NCI-H510A (cell line): ENCODE data around the gene KRTAP13-2.

ENCODE experiments used
- DNase-seq: peaks from one replicate; lab custom pipeline; 2025; lab: John Stamatoyannopoulos, UW

The KRTAP13-2 gene

DNA sequence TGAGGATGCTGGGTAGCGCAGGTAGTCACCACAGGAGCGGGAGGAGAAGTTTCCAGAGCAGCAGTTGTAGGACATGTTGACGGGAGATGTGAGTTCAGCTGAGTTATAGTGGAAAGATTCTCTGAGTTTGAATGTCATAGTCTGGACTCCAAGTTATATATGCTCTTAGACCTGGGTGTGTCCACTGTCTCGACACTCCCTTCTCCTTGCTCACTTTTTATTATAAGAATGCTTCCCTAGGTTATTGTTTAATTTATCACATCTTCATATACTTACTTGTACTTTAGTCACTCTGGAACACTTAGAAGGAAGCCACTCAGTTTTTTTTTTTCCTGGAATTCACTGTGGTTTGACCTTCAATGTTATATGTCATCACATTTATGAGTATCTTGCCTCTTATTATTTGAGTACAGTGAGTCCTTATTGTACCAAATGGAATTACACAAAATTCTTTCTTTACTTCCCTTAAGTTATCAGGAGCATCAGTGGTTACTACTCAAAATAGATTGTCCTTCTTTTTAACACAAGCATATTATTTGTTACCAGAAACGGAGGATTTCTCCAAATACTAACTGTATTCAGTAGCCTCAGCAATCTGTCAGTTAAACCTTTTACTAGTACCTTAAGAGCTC is at the start of gene KRTAP13-2:
TSS of gene KRTAP13-2 (minus strand) at position 133 of the 632 bp plus-strand sequence. CDS start at position 75, 58 bp downstream.
- DNase-seq: no peak

DNA sequence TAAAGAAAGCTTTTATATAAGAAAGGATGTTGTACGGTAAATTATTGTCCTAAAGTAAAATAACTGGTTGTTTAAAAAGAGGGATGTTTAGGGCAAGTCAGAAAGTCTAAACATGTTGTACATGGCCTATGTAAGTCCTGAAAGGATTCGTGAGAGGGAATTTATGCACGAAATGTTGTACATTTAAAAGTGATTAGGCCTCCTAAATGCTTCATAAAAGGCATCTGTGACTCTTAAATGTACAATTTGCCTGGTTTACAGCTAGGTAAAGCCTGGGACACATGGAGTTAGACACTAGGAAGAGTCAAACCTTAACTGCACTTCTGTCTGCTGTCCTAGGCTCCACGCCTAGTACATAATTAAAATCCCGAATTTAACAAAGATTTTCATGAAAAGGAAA is 43.9 kb upstream of the KRTAP13-2 start:
- DNase-seq: no peak

GRCh38 chr21:30408782-30409494 is 36.9 kb upstream of the KRTAP13-2 start:
- DNase-seq: peak; percentile 9

DNA sequence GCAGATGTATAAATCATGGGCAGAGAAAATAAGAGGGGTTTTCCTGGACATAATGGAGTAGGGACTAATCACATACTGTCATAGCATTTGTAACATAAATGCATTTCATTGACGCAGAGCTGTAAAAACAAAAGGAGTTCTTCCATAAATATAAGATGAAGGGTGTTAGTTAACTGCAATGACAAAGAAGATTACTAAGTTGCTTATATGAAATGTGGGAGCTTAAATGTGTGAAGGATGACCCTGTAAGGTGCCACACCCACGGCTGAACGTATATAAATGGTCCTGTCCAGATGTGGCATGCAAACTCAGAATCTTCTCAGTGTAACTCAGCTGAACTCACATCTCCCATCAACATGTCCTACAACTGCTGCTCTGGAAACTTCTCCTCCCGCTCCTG is 23.7 kb upstream of the KRTAP13-2 start, which contains the start of gene KRTAP13-1:
TSS of gene KRTAP13-1 (plus strand) at position 301 of the 400 bp plus-strand sequence. CDS start at position 357, 56 bp downstream.
- DNase-seq: no peak

DNA sequence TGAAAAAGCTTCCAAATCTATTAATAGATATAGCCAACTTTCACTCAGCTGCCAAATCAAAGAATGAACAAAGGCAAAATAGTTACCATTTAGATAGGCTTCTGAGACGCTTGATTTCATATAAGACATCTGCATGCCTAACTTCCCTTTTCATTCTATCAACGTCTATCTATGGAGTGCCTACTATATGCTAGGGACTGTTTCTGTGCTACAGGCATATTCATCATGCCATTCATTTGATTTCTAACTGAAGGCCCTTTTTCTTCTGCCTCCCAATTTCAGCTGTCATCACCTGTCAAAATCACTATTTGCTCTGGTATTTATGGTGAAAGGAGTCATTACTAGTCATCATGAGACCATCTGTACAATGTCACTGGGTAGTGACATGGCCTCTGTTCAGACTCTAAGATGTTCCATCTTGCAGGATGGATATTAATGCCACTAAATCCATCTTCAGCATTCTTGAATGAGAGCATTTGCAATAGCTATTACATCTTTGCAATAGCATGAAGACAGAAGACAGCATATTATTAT is 19.5 kb upstream of the KRTAP13-2 start:
- no peak for DNase-seq

DNA sequence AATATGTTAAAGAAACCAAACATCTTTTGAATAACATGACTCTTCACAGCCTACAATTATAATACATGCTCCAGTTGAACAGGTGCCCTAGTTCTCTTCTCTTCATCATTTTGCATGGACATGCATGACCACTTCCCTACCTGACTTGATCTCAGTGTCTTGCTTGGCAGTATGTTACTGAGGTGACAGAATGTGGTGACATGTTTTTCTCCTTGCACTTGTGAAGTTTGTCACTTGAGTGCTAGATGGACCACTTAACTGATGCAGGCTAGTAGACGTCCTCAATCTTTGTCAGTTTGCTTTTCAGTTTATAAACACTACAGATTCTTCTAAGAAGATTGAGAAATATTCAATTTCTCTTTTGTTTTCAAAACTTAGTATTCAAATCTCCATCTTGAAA is 10.1 kb upstream of the KRTAP13-2 start:
- no peak for DNase-seq

DNA sequence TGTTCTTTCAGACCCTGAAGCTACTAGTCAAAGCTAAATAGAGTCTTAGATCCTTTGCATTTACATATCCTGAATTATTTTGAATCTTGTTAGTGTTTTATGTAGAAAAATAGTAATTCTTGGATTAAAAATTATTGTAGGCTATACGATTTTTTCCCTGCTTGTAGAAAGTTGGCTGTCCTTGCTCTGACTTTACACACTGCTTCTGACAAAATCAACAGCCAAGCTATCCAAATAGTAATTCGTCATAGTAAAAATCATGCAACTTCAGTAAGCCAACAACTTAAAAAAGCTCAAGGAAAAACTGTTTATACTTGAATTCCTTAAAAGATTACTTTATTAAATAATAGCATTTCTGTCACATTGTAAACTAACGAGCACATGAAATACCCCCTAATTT is 16.2 kb downstream of the KRTAP13-2 start:
- no peak for DNase-seq

DNA sequence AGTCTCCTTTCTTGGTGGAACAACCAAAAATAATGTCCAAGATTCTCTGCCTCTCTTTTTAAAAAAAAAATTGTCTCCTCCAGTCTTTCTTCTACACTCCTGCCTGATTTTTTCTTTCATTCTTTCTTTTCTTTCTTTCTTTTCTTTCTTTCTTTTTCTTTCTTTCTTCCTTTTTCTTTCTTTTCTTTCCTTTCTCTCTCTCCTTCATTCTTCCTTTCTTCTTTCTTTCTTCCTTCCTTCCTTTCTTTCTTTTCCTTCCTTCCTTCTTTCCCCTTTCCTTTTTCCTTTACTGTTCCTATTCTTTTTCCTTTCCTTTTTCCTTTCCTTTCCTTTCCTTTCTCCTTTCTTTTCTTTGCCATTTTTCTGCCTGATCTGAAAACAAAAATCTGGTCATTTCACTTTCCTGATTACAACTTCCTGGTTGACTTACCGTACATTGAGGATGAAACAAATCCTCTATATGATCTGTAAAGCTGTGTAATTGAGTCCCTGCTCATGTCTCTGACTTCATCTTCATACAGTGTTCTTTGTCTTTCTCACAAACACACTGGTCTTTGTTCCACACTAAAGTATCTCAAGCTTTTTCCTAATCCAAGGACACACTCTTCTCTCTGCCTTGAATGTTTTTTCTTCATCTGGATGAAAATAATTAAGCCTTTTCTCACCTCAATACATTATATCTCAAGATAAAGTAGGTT is 17.6 kb downstream of the KRTAP13-2 start:
- no peak for DNase-seq

- DNase-seq: no peak
Observed at GRCh38 chr21:30351534-30351933, 20.5 kb downstream of the KRTAP13-2 start.

- no peak for DNase-seq
Observed at GRCh38 chr21:30349572-30349971, 22.5 kb downstream of the KRTAP13-2 start.

DNA sequence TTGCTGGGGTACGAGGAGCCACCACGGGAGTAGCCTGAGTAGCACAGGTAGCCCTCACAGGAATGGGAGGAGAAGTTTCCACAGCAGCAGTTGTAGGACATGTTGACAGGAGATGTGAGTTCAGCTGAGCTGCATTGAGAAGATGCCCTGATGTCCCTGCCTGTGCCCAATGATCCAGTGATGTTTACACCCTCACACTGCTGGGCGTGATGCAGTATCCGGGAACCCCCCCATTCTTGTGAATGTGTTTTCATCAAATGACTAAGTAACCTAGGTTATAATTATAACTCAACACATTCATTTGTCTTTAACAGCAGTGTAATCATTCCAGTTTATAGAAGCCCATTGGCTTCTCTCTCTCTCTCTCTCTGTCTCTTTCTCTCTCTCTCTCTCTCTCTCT is 23.6 kb downstream of the KRTAP13-2 start, which contains the start of gene KRTAP23-1:
TSS of gene KRTAP23-1 (minus strand) at position 101 of the 400 bp plus-strand sequence. CDS start at position 101, 0 bp downstream.
- no peak for DNase-seq

DNA sequence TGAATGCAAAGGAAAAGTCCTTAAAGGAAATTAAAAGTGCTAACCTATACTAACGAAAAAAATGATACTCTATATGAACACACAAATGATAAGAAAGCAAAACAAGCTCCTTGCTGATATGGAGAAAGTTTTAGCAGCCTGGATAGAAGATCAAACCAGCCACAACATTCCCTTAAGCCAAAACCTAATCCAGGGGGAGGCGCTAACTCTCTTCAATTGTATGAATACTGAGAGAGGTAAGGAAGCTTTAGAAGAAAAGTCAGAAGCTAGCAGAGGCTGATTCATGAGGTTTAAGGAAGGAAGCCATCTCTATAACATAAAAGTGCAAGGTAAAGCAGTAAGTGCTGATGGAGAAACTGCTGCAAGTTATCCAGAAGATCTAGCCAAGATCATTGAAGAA is 27.1 kb downstream of the KRTAP13-2 start:
- no peak for DNase-seq

DNA sequence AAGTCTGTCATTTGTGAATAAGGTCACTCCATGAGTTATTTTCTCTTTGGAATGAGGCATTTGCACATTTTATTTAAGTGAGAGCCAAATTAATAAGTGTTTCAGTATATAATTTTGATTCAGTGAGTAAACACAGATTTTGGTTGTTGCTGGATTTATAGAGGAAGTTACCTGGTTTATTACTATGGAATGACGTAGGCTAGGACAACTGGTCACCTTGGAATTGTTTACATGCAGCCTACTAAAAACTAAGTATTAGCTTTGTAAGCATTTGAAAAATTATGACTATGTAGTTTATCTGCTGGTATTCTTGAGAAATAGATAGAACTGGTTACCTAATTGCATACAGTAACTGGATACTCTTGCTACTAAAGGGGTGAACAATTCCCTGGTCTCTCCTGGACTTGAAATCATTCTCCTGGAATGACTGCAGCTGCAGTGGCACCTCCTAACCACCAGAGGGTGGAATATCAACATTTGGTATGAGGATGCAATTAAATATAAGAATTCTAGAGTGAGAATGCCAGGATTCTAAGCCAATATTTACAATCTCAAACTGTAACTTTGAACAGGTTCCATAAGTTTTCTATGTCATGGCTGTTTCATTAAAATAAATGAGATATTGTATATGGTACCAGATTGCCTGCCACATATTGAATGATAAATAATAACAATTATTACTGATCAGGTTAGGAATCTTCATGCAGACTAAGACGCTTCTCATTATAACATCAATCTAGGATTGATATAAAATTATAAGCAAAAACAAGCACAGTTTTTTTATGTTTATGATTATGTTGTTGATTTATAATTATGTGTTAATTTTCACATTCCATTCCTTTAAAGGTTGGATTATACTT is 31.1 kb downstream of the KRTAP13-2 start:
- no peak for DNase-seq

- no peak for DNase-seq
Observed at GRCh38 chr21:30338717-30339116, 33.4 kb downstream of the KRTAP13-2 start.

GRCh38 chr21:30337772-30338171 is 34.3 kb downstream of the KRTAP13-2 start:
- no peak for DNase-seq

DNA sequence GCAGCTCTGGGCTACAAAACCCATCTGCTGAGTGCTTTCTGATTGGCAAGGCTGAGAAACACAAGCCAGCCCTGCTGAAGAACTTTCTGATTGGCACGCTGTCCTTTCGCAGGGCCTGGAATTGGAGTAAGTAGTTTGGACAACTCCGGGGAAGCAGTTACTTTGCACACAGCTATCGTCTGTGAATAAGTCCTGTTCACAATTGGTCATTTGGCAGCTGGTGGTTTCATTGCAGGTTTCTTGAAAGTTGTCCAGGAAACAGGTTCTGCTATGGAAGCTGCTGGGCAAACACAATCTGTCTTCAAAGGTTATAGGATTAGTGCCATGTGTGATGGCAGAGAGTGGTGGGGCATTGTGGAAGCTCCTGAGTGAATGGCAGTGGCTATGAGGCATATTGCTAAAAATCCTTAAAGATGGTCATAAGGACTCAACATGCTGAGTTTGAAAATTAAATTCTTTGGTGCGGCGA is 34.8 kb downstream of the KRTAP13-2 start, which contains the start of gene KRTAP27-1:
TSS of gene KRTAP27-1 (minus strand) at position 419 of the 469 bp plus-strand sequence. CDS start at position 393, 26 bp downstream.
- DNase-seq: no peak

DNA sequence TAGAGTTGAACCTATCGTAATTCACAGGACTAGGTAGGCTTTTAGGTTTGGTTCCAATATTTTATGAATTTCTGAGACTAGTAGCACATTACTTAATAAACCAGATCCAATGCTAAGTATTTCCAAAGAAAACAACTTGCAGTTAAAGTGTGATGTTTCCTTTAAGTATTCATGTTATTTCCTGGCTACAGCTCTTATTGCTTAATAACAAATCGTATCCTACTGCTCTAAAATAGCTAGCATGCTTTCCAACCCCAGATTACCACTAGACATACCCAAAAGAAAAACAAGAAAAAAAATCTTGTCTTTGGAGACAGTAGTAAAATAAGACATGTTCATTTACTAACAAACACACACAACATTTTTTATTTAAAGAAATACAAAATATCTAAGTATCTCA is 35.5 kb downstream of the KRTAP13-2 start:
- no peak for DNase-seq

- no peak for DNase-seq
Observed at GRCh38 chr21:30333736-30334135, 38.3 kb downstream of the KRTAP13-2 start.

DNA sequence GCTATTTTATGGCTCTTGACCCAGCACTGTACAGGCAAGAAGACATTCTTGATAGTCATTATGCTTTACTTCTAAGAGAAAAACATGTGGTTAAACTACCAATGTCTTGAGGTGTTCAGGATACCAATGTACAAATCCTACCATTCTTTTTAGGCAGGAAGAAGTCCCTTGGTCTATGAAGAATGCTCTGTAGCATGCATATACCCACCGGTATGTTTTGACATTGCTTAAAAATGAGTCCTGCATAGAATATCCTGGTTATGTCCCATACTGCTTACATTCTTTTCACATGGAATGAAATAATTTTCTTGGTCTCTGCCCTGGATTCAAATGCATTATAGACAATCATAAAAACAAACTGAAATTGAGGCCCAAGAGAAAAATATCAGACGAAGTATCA is 39.4 kb downstream of the KRTAP13-2 start:
- DNase-seq: no peak

GRCh38 chr21:30329203-30329875 is 42.7 kb downstream of the KRTAP13-2 start:
- DNase-seq: no peak

- DNase-seq: no peak
Observed at GRCh38 chr21:30326390-30326789, 45.7 kb downstream of the KRTAP13-2 start.
